Psoas muscle (tissue), 8 donors: ENCODE data around the gene TTLL11. TPM values are rescaled to one million over a fixed set of nuclear protein-coding genes. Genes with fewer than 3 reads are reported as not detected.
A peak's percentile ranks its signal among the peaks of the same experiment; 100 is the strongest.

ENCODE experiments used
- ATAC-seq, 4 donors: fragments of 200-7000 bp; cut with Tn5 transposase; one replicate each; pipeline ENCODE4 v1.9.1; 2020; ENCODE audit warnings: moderate library complexity in 3 of 4, mild to moderate bottlenecking in 2 of 4
- DNase-seq, 2 donors: peaks; one replicate each; pipeline ENCODE4 v3.0.0-alpha.2; 2020
- H3K27ac ChIP-seq: fragments of 200-600 bp; one replicate; pipeline ENCODE4 v1.8.0; 2022
- H3K27me3 ChIP-seq, 3 donors: fragments of 200-600 bp in 1 of 3; one replicate each; pipeline versions ENCODE4 v1.6.1 to v1.8.0; 2013 to 2022; ENCODE audit warnings: low read length in 2 of 3, mild to moderate bottlenecking in 2 of 3, moderate library complexity in 1 of 3; ENCODE audit not compliant: insufficient read depth in 3 of 3
- H3K36me3 ChIP-seq, 2 donors: fragments of 200-600 bp in 1 of 2; one replicate each; pipeline versions ENCODE4 v1.6.1 to v1.8.0; 2013 to 2022; ENCODE audit warnings: low read depth in 1 of 2, mild to moderate bottlenecking in 1 of 2, moderate library complexity in 1 of 2; ENCODE audit not compliant: insufficient read depth in 1 of 2
- H3K4me1 ChIP-seq: fragments of 200-600 bp; one replicate; pipeline ENCODE4 v1.8.0; 2022
- H3K4me3 ChIP-seq: fragments of 200-600 bp; one replicate; pipeline ENCODE4 v1.8.0; 2022; ENCODE audit warnings: mild to moderate bottlenecking
- H3K9me3 ChIP-seq: fragments of 200-600 bp; one replicate; pipeline ENCODE4 v1.8.0; 2022
- WGBS, 3 donors: extraction: QIAGEN DNeasy Blood & Tissue Kit; methylation state at CpG; one replicate each; pipeline versions ENCODE4 v1.1.6 to v1.1.7; 2013; 5-methylcytosine and 5-hydroxymethylcytosine counted together
- intact Hi-C, 2 donors: fragments of 100-400 bp; cut with DNase I; formaldehyde crosslinking; loops; one replicate each; pipeline versions ENCODE4 v1.11.0 to v1.14.2; 2022
- polyA plus RNA-seq, 3 donors: library from polyadenylated mRNA; stranded (reverse); fragments of 200-250 nt; gene quantifications; one replicate each; pipeline ENCODE4 v1.2.3, GENCODE V29; 2013
- total RNA-seq, 4 donors: library from RNA; stranded (reverse); fragmentation: NEBNext Ultra II Directional in 2 of 4; extraction: Animal tissue kit (Norgen Biotek cat#: 25700) in 2 of 4; gene quantifications; one replicate each; pipeline versions ENCODE4 v1.2.1 to v1.2.4, GENCODE V29; 2021 to 2023
- TF ChIP-seq, protein P1 (sequence below): fragments of 200-600 bp; IDR thresholded peaks from one replicate; pipeline ENCODE4 v1.8.0; 2022; ENCODE audit warnings: antibody characterized with exemption
- donor health status: healthy with polysubstance abuse.
- donor health status: DM: no; HTN: no; CAD: no; lungs with moderate emphysema.
- donor health status: Bipolar disorder and iron deficiency.
- donor health status: healthy.
- donor health status: DM: yes; HTN: yes; CAD: no.
- donor health status: DM: no; HTN: no; CAD: no.
- donor health status: DM: no; HTN: no; CAD: no.
- donor health status: DM: yes; HTN: yes; CAD: no.

The TTLL11 gene
- total and polyA plus RNA-seq, 7 donors: 15.1 to 56.4 (median 19.3) TPM

GRCh38 chr9:122135529-122135859, 42.4 kb upstream of the TTLL11 start:
- Histone ChIP-seq H3K4me1 (peaks cover 7% of the 10 kb centered on the region), H3K36me3 (no peaks in the 10 kb centered on the region), H3K4me3 (no peak overlapping the region), H3K9me3 (no peaks in the 10 kb centered on the region), H3K27ac (no peak overlapping the region), H3K27me3 (no peaks in the 10 kb centered on the region)
- TF ChIP-seq, protein P1, sequence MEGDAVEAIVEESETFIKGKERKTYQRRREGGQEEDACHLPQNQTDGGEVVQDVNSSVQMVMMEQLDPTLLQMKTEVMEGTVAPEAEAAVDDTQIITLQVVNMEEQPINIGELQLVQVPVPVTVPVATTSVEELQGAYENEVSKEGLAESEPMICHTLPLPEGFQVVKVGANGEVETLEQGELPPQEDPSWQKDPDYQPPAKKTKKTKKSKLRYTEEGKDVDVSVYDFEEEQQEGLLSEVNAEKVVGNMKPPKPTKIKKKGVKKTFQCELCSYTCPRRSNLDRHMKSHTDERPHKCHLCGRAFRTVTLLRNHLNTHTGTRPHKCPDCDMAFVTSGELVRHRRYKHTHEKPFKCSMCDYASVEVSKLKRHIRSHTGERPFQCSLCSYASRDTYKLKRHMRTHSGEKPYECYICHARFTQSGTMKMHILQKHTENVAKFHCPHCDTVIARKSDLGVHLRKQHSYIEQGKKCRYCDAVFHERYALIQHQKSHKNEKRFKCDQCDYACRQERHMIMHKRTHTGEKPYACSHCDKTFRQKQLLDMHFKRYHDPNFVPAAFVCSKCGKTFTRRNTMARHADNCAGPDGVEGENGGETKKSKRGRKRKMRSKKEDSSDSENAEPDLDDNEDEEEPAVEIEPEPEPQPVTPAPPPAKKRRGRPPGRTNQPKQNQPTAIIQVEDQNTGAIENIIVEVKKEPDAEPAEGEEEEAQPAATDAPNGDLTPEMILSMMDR: no peak
- DNase-seq (no peak), ATAC-seq (no peak)
- intact Hi-C loops: no loop called here
- 89 to 93% (median 89%) methylated on average over 7 of the region's 7 CpGs for WGBS, 3 donors

DNA sequence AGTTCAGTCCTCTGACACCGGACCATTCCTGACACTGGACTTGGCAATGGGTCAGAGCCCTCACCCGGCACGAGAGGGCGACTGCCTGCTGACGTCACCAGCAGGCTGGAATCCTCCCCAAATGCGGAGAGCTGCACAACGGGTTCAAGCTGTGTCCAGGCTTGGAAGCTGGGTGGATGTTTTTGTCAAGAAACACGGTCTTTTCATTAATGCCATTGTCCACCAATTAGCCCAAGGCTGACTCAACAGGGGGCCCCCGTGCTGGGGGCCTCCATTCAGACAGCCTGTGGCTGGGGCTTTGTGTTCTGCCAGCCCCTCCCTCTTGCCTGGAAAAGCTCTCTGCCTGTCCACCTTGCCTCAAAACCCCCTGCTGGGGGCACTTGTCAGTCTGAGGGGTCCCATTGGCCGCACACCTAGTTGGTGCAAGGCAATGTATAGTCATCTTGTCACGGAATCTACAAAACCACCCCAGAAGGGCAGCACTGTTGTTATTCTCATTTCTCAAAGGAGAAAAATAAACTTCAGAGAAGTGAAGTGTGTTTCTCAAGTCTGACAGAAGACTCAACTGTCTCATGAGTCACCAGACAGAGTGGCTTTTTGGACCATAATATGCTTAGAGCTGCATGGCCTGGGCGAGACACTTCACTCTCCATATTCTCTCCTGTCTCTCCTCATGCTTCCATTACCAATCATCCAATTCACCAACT, 41.9 kb upstream of the TTLL11 start:
- intact Hi-C loops: no loop called here
- ATAC-seq: no peak
- peaks cover 7% of the 10 kb centered on the region for H3K4me1 ChIP-seq
- H3K4me3 ChIP-seq: no peak overlapping the region
- TF ChIP-seq, protein P1: no peak
- 40 to 46% (median 42%) methylated on average over 12 of the region's 12 CpGs for WGBS, 3 donors
- no peaks in the 10 kb centered on the region for H3K36me3 ChIP-seq
- no peaks in the 10 kb centered on the region for H3K9me3 ChIP-seq
- H3K27me3 ChIP-seq: no peaks in the 10 kb centered on the region
- no peak overlapping the region for H3K27ac ChIP-seq
- DNase-seq: no peak

GRCh38 chr9:122133984-122134535, 41.0 kb upstream of the TTLL11 start:
- Histone ChIP-seq H3K9me3 (no peaks in the 10 kb centered on the region), H3K27me3 (no peaks in the 10 kb centered on the region), H3K36me3 (no peaks in the 10 kb centered on the region), H3K4me1 (peaks cover 7% of the 10 kb centered on the region), H3K4me3 (no peak overlapping the region), H3K27ac (peak overlapping the region; percentile 24)
- TF ChIP-seq, protein P1: no peak
- WGBS, 3 donors: 65 to 69% (median 67%) methylated on average over 17 of the region's 17 CpGs
- ATAC-seq (no peak), DNase-seq (no peak)
- intact Hi-C loops: no loop called here

GRCh38 chr9:122133263-122133983, 40.3 kb upstream of the TTLL11 start:
- DNase-seq (peak in 1 of 2 donors; percentile 59), ATAC-seq (peak in 3 of 4 donors; percentile 30 to 56 (median 38))
- Histone ChIP-seq H3K36me3 (no peaks in the 10 kb centered on the region), H3K27me3 (no peaks in the 10 kb centered on the region), H3K4me3 (no peak overlapping the region), H3K4me1 (peaks cover 7% of the 10 kb centered on the region), H3K27ac (peak overlapping the region; percentile 24), H3K9me3 (no peaks in the 10 kb centered on the region)
- WGBS, 3 donors: 68 to 77% (median 69%) methylated on average over 12 of the region's 12 CpGs
- TF ChIP-seq, protein P1: no peak
- intact Hi-C loops: no loop called here
